Stimulated activated CD8-positive, alpha-beta memory T cell treated with anti-CD3 and anti-CD28 coated beads, Interleukin-4, amount 100 ng/mL, for 1 hour (primary cell): Measurements from ENCODE around the gene MRC1.

Experiments
- DNase-seq, 2 donors: peaks; one replicate each; pipeline ENCODE4 v3.0.0-alpha.2; 2020; ENCODE audit warnings: low read depth in 2 of 2, low spot score in 1 of 2

The MRC1 gene

GRCh38 chr10:17795083-17795482 is 14.1 kb upstream of the MRC1 start:
- no peak for DNase-seq

GRCh38 chr10:17795813-17796594 is 13.1 kb upstream of the MRC1 start:
- DNase-seq = no peak

GRCh38 chr10:17801507-17801906 is 7.6 kb upstream of the MRC1 start:
- no peak for DNase-seq

GRCh38 chr10:17802350-17802749 is 6.8 kb upstream of the MRC1 start:
- DNase-seq = no peak

GRCh38 chr10:17802976-17803375 is 6.2 kb upstream of the MRC1 start:
- DNase-seq = no peak

GRCh38 chr10:17805330-17805729 is 3.8 kb upstream of the MRC1 start:
- DNase-seq = no peak

- DNase-seq = no peak
Measured at GRCh38 chr10:17805921-17806577, 3.1 kb upstream of the MRC1 start.

- no peak for DNase-seq
Measured at GRCh38 chr10:17811146-17811865, 2.2 kb downstream of the MRC1 start.

- no peak for DNase-seq
Measured at GRCh38 chr10:17814973-17815372, 5.8 kb downstream of the MRC1 start.

GRCh38 chr10:17816199-17816598 is 7.1 kb downstream of the MRC1 start:
- no peak for DNase-seq

GRCh38 chr10:17817316-17817715 is 8.2 kb downstream of the MRC1 start:
- no peak for DNase-seq

- no peak for DNase-seq
Measured at GRCh38 chr10:17817790-17818189, 8.6 kb downstream of the MRC1 start.

- DNase-seq = no peak
Measured at GRCh38 chr10:17819836-17820235, 10.7 kb downstream of the MRC1 start.

GRCh38 chr10:17820943-17821342 is 11.8 kb downstream of the MRC1 start:
- no peak for DNase-seq

GRCh38 chr10:17821893-17822292 is 12.7 kb downstream of the MRC1 start:
- no peak for DNase-seq

GRCh38 chr10:17831341-17831740 is 22.2 kb downstream of the MRC1 start:
- DNase-seq = no peak

GRCh38 chr10:17831896-17832295 is 22.7 kb downstream of the MRC1 start:
- DNase-seq = no peak

GRCh38 chr10:17833656-17834055 is 24.5 kb downstream of the MRC1 start:
- no peak for DNase-seq

GRCh38 chr10:17835688-17836087 is 26.5 kb downstream of the MRC1 start:
- no peak for DNase-seq

GRCh38 chr10:17836942-17837341 is 27.8 kb downstream of the MRC1 start:
- no peak for DNase-seq

- no peak for DNase-seq
Measured at GRCh38 chr10:17838080-17838648, 29.0 kb downstream of the MRC1 start.

GRCh38 chr10:17841050-17841449 is 31.9 kb downstream of the MRC1 start:
- no peak for DNase-seq
